Measurements from ENCODE around the gene U2SURP.
"Not testable (repeated sequence)": the region's sequence is repeated elsewhere in the genome, so short reads cannot be mapped to it uniquely, and the experiment has no call there.

The U2SURP gene

GRCh38 chr3:143045639-143046038 is 44.3 kb downstream of the U2SURP start:
- Histone ChIP-seq H3K4me3 (replicated peaks; ENCODE audit: insufficient read depth, low read length) (no peak overlapping the region), H3K27ac (replicated peaks) (no peak overlapping the region), H3K27me3 (ENCODE audit: insufficient read depth, poor library complexity, severe bottlenecking) (no peaks in the 10 kb centered on the region)
- TF ChIP-seq POLR2AphosphoS5 (IDR thresholded peaks at IDR 0.05; ENCODE audit: low read depth), result no peak
- DNase-seq (ENCODE audit: low read depth in 1 of 2, low spot score in 1 of 2), result no peak

- H3K27ac ChIP-seq (replicated peaks); DNase-seq (ENCODE audit: low read depth in 1 of 2, low spot score in 1 of 2); H3K4me3 ChIP-seq (replicated peaks; ENCODE audit: insufficient read depth, low read length); H3K27me3 ChIP-seq (ENCODE audit: insufficient read depth, poor library complexity, severe bottlenecking): not testable (repeated sequence)
These were observed 44.7 kb downstream of the U2SURP start for GRCh38 chr3:143046075-143046474.

GRCh38 chr3:143054011-143054410 is 52.6 kb downstream of the U2SURP start:
- Histone ChIP-seq H3K27ac (replicated peaks) (no peak overlapping the region), H3K4me3 (replicated peaks; ENCODE audit: insufficient read depth, low read length) (no peak overlapping the region), H3K27me3 (ENCODE audit: insufficient read depth, poor library complexity, severe bottlenecking) (no peaks in the 10 kb centered on the region)
- no peak for DNase-seq (ENCODE audit: low read depth in 1 of 2, low spot score in 1 of 2)
- TF ChIP-seq GABPA (IDR thresholded peaks at IDR 0.05; ENCODE audit: low read depth) (no peak), REST (IDR thresholded peaks at IDR 0.05; ENCODE audit: insufficient replicate concordance, low read depth) (no peak), CTCF (IDR thresholded peaks at IDR 0.05; ENCODE audit: insufficient read depth, low read length) (no peak), SPI1 (IDR thresholded peaks at IDR 0.05; ENCODE audit: borderline replicate concordance, low read depth) (no peak), POLR2AphosphoS5 (IDR thresholded peaks at IDR 0.05; ENCODE audit: low read depth) (no peak)

- Histone ChIP-seq H3K4me3 (replicated peaks; ENCODE audit: insufficient read depth, low read length) (no peak overlapping the region), H3K27ac (replicated peaks) (no peak overlapping the region), H3K27me3 (ENCODE audit: insufficient read depth, poor library complexity, severe bottlenecking) (no peaks in the 10 kb centered on the region)
- TF ChIP-seq GABPA (IDR thresholded peaks at IDR 0.05; ENCODE audit: low read depth) (no peak), POLR2AphosphoS5 (IDR thresholded peaks at IDR 0.05; ENCODE audit: low read depth) (no peak)
- no peak for DNase-seq (ENCODE audit: low read depth in 1 of 2, low spot score in 1 of 2)
These were observed 55.0 kb downstream of the U2SURP start for GRCh38 chr3:143056372-143056771.

- no peak for DNase-seq (ENCODE audit: low read depth in 1 of 2, low spot score in 1 of 2)
- no peak overlapping the region for H3K27ac ChIP-seq (replicated peaks)
- TF ChIP-seq POLR2AphosphoS5 (IDR thresholded peaks at IDR 0.05; ENCODE audit: low read depth) (no peak), REST (IDR thresholded peaks at IDR 0.05; ENCODE audit: insufficient replicate concordance, low read depth) (no peak), CTCF (IDR thresholded peaks at IDR 0.05; ENCODE audit: insufficient read depth, low read length) (no peak)
- no peak overlapping the region for H3K4me3 ChIP-seq (replicated peaks; ENCODE audit: insufficient read depth, low read length)
- H3K27me3 ChIP-seq (ENCODE audit: insufficient read depth, poor library complexity, severe bottlenecking), result no peaks in the 10 kb centered on the region
These were observed 59.5 kb downstream of the U2SURP start for GRCh38 chr3:143060906-143061305.
